HuH-7.5 (cell line): ENCODE results near the gene SEMG2.

Experiments
- DNase-seq: peaks from one replicate; pipeline ENCODE4 v3.0.0; 2011; ENCODE audit warnings: low spot score

SEMG2 gene

GRCh38 chr20:45229264-45230056 is 8.3 kb downstream of the SEMG2 start:
- DNase-seq, result no peak

- no peak for DNase-seq
Measured at GRCh38 chr20:45230631-45231030, 9.5 kb downstream of the SEMG2 start.

GRCh38 chr20:45235995-45236394 is 14.8 kb downstream of the SEMG2 start:
- no peak for DNase-seq

GRCh38 chr20:45238139-45238538 is 17.0 kb downstream of the SEMG2 start:
- no peak for DNase-seq

DNA sequence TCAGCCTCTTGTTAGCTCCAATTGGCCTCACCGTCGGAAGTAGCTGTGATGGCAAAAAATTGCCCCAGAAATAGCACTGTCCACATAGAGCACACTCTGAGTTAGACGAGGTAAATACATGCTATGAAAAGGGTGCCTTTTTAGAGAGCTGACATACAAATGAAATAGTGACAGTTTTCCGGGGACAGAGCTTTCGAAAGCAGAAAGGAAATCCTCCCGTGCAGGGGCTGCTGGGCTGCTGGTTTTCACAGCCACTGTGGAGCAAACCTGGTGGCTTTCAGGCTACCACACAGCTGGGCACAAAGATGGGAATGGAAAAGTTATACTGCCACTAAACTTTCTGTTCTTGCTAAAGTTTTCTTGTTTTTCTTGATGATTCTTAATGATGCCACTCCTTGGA is 24.9 kb downstream of the SEMG2 start:
- DNase-seq, result no peak

GRCh38 chr20:45247865-45248264 is 26.7 kb downstream of the SEMG2 start:
- DNase-seq, result no peak

DNA sequence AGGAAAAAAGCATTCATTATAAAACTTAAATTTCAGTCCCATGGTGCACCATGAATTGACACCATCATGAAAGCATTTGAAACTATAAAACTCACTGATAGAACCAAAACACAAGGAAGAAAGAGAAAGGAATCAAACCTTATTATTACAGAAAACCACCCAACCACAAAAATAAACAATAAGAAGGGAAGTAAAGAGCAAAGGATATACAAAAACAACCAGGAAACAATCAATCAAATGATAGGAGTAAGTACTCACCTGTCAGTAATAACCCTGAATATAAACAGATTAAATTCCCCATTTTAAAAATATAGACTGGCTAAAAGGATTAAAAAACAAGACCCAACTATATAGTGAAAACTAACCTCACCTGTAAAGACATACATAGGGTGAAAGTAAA is 27.4 kb downstream of the SEMG2 start:
- DNase-seq, result no peak

- DNase-seq, result no peak
Measured at GRCh38 chr20:45251884-45252560, 30.8 kb downstream of the SEMG2 start.

- DNase-seq, result no peak
Measured at GRCh38 chr20:45253261-45253660, 32.1 kb downstream of the SEMG2 start.

DNA sequence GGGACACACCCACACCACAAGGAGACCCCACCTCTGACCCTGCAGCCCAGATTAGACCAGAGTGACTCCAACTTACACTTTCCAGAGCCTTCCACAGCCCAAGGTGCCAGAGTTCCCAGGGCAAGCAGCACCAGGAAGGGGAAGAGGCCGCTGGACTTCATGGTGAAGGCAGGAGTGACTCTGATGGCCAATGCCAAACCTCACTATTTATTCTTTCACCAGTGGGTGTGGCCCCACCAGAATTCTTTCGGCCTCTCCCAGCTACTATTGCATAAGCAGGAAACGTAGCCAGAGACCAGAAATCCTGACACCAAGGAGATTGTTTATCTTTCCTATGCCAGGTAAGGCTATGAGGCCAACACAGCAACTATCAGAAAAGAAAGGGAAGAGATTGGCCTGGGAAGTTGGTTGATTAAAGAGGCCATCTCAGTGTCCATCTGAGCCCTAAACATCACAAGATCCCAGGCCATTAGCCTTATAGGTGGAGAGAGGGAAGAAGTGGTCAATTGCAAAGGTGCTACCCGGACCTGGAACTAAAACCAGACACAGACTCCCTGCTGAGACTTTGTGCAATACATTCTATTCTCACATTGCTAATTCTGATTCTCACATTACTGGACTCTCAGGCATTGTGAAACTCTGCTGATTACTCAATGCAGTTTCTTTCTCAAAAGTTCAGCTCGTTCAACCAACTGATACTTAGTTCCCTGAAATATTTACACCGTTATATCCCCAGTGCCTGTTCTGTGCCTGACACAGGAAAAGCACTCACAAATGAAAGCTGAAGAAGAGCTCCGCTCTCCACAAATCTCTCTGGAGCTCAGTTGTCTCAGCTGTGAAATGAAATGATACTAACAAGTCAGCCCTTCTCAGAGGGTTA is 33.5 kb downstream of the SEMG2 start, which contains the start of gene SLPI:
TSS of gene SLPI (minus strand) at position 182 of the 880 bp plus-strand sequence. CDS start at position 161, 21 bp downstream.
- no peak for DNase-seq

GRCh38 chr20:45257161-45257560 is 36.0 kb downstream of the SEMG2 start:
- DNase-seq, result no peak

- DNase-seq, result no peak
Measured at GRCh38 chr20:45257711-45258110, 36.5 kb downstream of the SEMG2 start.

- no peak for DNase-seq
Measured at GRCh38 chr20:45258259-45258658, 37.1 kb downstream of the SEMG2 start.

GRCh38 chr20:45258664-45259063 is 37.5 kb downstream of the SEMG2 start:
- no peak for DNase-seq

GRCh38 chr20:45263556-45264266 is 42.5 kb downstream of the SEMG2 start:
- no peak for DNase-seq

- DNase-seq, result no peak
Measured at GRCh38 chr20:45266977-45267376, 45.8 kb downstream of the SEMG2 start.

- DNase-seq, result no peak
Measured at GRCh38 chr20:45268531-45268930, 47.4 kb downstream of the SEMG2 start.

DNA sequence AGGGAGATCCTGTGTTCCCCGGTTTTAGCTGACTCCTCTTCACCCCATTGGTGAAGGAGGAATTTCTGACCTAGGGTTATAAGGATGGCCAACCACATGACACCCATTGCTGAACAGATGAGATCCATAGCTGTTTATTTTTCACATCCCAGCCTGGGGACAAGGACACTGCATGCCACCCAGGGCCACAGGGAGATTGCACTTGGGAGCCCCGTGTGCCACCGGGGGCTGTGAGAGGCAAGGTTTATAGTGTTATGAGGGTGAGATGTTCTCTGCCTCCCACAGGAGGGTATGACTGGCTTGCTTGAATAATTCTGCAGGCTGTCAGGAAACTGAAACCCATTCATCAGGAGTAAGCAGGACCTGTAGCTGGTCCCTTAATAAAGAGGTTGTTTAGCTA is 47.9 kb downstream of the SEMG2 start:
- no peak for DNase-seq

DNA sequence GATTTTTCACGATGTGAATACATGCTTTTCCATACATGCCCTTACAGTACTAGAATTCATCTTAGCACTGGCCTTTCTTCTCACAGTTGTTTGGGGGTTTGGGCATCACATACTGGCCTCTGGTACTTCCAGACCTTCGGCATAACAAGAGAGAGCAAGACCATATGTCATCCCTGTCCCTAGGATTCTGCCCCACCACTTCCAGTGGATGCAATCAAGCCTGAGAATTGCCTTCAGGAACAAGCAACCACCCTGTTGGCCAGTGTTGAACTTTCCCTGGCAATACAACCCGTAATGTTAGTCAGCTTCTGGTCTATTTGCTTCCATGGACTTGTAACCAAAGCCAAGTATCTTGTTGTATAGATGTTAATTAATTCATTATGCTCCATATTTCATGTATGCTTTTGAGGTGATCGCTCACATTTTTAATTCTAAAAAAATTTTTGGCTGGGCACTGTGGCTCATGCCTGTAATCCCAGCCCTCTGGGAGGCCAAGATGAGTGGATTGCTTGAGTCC is 48.6 kb downstream of the SEMG2 start:
- DNase-seq, result no peak
